Hepatic stellate cell (primary cell): ENCODE data around the gene CHIC2.

Source experiments
- DNase-seq: peaks from one replicate; pipeline ENCODE4 v3.0.0; 2011; ENCODE audit warnings: low spot score

The CHIC2 gene

DNA sequence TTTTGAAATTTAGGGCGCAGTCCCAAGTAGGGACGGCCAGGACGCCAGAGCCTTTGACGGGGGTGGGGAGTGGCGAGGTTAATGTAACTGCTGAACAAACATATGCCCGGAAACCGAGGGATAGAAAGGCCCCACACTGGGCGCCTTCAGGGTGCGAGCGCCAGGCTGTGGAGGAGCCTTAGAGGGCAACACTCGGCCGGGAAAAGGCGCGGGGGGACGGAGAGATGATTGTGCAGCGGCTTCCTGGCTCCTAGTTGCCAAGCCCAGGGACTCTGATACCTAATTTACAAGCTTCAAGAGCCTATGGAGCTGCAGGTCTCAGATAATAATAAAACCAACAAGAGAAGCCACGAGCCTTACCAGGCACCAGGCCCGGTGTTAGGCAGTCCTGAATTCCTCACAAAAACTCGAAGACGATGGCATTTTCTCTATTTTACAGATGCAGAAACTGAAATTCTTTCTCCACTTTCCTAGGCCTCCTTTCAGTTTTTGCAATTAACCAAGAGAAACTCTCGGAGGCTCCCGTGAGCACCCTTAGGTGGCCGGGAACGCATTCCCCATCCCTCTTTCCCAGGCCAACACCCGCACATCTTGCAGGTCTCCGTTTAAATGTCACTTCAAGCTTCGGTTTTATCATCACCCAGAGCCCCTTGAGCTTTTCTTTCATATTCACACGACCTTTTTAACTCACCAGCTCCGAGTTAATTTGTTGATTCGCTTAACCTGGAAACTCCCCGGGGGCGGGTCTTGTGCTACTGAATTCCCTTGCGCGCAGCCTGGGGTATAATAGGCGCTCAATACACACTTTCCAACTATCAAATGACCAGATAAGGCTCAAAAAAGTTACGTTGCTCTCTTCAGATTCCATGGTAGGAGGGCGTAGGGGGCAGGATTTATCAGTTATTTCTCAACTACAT, 29.2 kb upstream of the CHIC2 start:
- no peak for DNase-seq

DNA sequence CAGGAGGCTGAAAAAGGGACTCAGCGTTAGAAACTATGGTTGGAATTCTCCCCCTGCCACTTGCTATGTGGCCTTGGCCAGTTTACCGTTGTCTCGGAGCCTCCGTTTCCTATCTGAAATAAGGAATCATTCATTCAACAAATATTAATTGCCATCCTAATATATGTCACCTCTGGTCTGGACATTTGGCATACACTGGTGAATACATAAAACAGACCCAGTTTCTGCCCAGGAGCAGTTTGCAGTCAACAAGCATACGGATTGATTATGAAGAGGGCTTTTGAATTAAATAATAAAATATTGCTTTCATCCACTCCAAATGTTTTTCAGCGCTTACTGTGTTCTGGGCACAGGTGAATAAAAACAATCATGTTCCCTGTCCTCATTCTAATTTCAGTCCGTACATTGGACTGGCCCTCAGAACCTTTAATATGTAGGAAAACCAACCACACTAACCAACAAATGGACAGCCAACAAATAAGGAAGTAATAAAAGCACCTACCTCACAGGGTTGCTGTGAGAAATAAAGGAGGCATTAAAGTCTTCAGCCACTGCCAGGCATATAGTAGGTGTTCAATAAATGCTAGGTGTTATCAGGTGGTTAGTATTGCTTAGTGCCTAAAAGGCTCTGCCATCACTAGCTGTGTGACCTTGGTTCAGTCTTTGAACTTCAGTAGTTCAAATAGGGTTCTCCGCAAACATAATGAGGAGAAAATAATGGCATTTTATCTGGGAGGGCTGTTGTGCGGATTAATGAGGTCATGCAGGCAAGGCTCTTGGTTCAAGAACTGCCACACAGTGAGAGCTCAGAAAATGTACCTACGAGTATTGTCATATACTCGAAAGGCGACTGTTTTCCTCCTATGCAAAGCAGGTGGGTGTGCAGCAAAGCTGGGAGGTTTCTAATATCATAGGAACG, 28.3 kb upstream of the CHIC2 start:
- no peak for DNase-seq

DNA sequence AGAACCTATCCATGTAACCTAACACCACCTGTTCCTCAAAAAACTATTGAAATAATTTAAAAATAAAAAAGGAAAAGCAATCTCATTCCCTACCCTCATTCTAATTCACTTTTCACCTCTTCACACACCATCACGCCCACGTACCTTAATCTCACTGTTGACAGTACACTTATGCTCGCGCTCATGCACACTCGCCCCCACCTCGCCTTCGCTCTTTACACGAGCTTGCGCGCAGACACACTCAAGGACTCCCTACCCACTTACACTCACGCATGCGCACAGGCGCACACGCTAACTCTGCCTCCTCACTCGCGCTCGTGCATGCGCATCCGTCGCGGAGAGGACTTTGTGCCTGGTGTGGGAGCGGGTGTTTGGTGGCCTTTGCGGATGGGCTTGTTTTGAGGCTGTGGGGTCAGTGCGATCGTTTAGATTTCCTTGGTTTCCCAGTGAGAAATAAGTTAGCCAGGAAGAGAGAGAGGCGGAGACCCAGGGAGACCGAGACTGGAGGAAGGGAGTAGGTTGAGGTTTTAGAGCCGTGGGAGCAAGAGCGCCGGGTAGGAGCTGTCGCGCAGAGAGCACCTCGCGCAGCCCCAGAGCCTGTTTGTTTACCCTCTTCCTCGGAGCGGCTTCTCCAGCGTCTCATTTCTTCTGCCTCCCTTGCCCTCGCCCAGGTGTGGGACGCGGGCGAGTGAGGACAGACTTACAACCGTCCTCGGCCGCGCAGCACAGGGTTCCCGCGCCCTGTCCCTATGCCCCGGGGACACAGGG, 27.4 kb upstream of the CHIC2 start:
- DNase-seq, result peak; percentile 92

GRCh38 chr4:54090804-54091623, 26.6 kb upstream of the CHIC2 start:
- DNase-seq, result peak; percentile 54

GRCh38 chr4:54090404-54090803, 26.0 kb upstream of the CHIC2 start:
- DNase-seq, result no peak

DNA sequence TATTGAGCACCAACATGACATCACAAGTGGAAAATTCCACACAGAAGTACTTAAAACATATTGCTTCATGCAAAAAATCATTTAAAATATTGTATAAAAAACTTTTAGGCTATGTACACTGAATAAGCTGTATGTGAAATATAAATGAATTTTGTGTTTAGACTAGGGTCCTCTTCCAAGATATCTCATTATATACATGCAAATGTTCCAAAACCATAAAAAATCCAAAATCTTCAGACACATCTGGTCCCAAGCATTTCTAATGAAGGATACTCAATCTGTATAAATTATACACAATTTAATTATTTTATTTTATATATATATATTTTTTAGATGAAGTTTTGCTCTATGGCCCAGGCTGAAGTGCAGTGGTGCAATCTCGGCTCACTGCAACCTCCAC, 25.5 kb upstream of the CHIC2 start:
- DNase-seq, result no peak

- peak; percentile 64 for DNase-seq
These were observed 20.9 kb upstream of the CHIC2 start for GRCh38 chr4:54085284-54085683.

- DNase-seq, result peak; percentile 76
These were observed 17.8 kb upstream of the CHIC2 start for GRCh38 chr4:54082168-54082567.

DNA sequence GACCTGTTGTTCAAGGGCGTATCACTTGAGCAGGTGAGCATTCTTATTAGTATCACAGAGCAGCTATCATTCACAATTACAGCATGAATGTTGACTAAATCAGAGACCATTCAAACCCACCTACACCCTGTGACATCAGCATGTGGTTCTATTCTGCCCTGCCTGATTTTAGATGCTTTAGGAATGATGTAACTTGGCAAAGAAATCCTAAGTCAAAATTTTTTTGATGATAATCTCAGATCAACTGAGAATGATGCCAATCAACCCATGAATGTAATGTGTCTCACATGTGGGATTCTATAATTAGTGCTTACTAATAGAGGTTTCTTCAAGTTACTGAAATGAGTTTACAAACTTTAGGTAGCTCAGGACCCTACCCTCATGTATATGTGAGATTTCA, 13.4 kb upstream of the CHIC2 start:
- no peak for DNase-seq

DNA sequence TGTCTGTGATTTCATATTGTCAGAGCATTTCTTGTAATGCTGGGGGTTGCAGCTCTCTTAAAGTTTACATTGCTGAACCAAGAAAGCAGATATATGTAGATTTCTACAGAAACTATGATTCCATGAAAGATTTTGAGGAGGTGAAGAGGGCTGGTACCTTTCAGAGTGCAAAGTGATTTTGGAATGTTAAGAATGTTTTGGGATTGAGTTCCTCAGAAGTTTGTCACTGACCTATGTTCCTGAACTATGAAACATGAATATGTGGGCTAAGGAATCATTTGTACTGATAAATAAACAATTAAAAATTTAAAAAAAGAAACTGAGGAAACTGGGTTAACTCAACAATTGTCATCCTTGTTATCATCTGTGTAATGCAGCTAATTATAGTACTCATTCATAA, 12.3 kb upstream of the CHIC2 start:
- no peak for DNase-seq

GRCh38 chr4:54074381-54074780, 10.0 kb upstream of the CHIC2 start:
- DNase-seq, result no peak

DNA sequence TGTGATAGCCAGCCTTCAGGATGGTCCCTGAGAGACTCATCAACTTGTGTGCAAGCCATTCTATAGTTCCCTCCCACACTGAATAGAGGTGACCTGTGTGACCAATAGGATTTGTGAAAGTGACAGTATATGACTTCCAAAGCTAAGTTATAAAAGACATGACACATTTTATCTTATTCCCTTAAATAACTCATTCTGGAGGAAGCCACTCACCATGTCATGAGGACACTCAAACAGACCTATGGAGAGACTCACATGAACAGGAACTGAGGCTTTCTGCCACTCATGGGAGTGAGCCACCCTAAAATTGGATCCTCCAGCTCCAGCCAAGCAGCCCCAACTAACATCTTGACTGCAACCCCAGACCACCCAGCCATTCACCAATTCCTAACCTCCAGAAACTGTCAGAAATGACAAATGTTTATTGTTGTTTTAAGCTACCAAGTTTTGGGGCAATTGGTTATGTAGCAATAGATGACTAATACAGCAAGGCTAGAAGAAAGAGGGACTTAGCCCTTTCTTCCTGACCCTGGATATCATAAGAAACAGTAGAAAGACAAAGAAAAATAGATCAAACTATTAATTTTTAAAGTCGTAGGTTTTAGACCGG, 9.0 kb upstream of the CHIC2 start:
- DNase-seq, result no peak

DNA sequence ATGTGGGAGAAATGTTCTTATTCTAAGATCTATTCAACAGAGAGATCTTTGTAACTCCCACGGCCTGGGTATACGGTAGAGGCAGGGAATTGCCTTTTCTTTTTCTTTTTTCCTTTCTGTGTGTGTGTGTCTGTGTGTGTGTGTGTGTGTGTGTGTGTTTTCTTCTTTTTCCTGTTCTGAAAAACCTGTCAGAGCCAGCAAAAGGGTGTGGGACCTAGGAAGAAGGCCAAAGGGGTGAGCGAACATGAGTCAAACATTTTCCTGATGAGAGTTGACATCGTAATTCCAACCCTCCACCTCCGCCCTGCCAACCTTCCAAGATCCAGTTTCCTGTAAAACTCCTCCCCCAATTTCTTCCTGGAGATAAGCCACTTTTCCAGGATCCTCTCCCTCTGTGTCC, 2.8 kb upstream of the CHIC2 start:
- no peak for DNase-seq

DNA sequence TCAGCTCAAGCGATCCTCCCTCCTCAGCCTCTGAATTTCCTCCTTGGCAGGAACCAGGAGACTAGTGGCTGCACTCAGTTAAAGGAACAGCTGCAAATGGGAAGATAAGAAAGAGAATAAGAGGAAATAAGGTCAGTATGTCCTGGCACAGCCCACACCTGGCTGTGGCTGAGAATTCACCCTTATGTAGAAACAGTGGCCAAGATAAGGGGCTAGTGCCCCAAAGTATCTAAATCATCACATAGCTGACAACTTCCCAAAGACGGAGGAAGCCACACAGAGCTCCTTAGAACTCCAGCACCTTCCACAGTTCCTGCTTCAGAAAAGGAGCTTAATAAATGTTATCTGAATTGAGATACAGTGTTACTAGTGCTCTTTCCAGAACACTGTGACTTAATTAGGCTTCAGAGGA, 2.3 kb upstream of the CHIC2 start:
- DNase-seq, result no peak

DNA sequence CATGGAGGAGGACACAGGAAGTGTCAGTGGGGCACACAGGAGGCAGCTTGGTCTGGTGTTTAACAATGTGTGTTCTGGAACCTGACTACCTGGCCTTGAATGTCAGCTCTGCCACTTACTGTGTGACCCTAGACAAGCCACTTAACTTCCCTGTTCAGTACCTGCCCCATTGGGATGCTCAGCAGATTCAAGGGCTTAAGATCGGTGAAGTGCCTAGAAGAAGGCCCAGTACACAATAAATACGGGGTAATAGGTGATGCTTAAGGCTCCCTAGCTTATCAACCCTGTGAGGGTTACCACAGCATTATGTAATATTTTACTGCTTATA, 1.6 kb upstream of the CHIC2 start:
- DNase-seq, result no peak

GRCh38 chr4:54065282-54066087, 1.1 kb upstream of the CHIC2 start:
- no peak for DNase-seq

- no peak for DNase-seq
These were observed 578 bp downstream of the CHIC2 start for GRCh38 chr4:54063737-54064316.

DNA sequence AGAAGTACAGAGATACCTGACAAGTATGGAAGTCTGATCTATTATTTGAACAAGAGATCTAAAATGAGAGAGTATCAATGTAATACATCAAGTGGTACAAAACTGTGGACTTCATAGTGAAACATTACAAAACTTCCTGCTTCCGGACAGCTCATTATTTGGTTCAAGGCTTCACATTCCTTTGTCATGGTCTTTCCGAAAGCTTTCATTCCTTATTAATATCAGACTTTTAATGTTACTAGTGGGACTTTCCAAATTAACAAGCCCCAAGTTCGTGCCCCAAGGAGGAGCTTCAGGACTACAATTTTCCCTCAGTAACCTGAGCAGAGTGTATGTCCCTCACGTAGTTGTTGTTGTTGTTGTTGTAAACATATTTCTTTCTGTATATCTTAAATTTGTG, 1.2 kb downstream of the CHIC2 start:
- no peak for DNase-seq

- DNase-seq, result no peak
These were observed 2.0 kb downstream of the CHIC2 start for GRCh38 chr4:54062392-54062791.

DNA sequence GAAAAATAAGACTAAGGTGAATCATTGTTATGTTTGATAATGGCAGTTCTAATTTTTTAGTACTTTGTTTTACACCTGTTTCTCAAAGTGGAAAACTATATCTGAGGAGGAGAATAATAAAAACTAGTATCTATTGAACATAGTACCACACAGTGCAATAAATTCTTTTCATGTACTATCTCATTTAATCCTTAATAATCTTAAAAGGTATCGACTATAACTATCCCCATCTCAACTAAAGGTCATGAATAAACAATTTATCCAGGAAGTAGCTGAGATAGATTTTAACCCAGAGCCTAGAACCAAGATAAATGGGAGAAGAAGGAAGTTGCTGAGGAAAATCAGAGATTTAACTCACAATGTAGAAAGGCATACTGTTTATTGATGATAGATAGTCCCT, 2.5 kb downstream of the CHIC2 start:
- no peak for DNase-seq
